AG09309 (cell line): ENCODE data around the gene SMAD3.

Experiments
- DNase-seq: peaks from one replicate; pipeline ENCODE4 v3.0.0-alpha.2; 2010; ENCODE audit warnings: low read depth
- H3K4me3 ChIP-seq: 2 replicates; pipeline ENCODE4 v1.5.1; 2011; ENCODE audit warnings: mild to moderate bottlenecking, low read depth, low read length, moderate library complexity; ENCODE audit not compliant: control insufficient read depth
- TF ChIP-seq, protein P1 (sequence below): IDR thresholded peaks from 2 replicates; pipeline ENCODE4 v1.5.1; 2011; ENCODE audit warnings: mild to moderate bottlenecking, low read depth, low read length, inconsistent platforms; ENCODE audit not compliant: insufficient read depth, control insufficient read depth; ENCODE audit errors: missing control alignments

The SMAD3 gene

GRCh38 chr15:67188551-67189218 is 123.3 kb downstream of the SMAD3 start:
- DNase-seq = peak; percentile 92
- TF ChIP-seq, protein P1, sequence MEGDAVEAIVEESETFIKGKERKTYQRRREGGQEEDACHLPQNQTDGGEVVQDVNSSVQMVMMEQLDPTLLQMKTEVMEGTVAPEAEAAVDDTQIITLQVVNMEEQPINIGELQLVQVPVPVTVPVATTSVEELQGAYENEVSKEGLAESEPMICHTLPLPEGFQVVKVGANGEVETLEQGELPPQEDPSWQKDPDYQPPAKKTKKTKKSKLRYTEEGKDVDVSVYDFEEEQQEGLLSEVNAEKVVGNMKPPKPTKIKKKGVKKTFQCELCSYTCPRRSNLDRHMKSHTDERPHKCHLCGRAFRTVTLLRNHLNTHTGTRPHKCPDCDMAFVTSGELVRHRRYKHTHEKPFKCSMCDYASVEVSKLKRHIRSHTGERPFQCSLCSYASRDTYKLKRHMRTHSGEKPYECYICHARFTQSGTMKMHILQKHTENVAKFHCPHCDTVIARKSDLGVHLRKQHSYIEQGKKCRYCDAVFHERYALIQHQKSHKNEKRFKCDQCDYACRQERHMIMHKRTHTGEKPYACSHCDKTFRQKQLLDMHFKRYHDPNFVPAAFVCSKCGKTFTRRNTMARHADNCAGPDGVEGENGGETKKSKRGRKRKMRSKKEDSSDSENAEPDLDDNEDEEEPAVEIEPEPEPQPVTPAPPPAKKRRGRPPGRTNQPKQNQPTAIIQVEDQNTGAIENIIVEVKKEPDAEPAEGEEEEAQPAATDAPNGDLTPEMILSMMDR = no peak
- no peak overlapping the region for H3K4me3 ChIP-seq

DNA sequence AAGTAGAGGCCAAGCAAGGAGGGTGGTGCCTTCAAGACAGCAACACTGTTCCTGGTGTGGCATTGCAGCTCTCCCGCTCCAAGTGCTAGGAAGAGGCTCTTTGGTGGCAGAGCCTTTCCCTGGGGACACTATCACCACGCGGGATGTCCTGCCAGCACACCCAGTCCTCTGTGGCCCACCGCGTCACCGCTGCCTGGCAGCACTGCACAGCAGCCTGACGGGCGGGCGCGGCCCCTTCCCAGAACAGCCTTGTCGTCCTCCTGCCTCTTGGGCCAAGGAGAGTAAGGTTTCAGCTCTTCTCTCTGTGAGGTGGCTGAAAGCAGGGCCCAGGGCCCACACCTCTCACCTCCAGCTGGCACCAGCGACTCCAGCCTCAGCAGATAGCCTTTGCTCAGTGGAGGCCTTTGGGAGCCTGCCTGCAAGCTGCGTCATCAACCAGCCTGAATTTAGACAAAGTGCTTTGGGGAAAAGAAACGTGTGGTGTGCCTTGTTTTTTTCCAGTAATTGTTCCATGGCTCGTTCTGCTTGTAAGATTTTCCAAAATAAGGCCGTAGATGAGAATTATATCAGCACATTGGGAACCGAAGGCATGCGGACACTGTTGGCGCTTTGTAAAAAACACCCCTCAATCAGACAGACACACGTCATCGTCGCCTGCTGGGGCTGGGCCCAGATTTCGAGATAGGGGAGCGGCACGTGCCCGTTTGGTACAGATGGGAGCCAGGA is 124.1 kb downstream of the SMAD3 start:
- TF ChIP-seq, protein P1 = no peak
- H3K4me3 ChIP-seq = no peak overlapping the region
- no peak for DNase-seq

- no peak overlapping the region for H3K4me3 ChIP-seq
- no peak for DNase-seq
- TF ChIP-seq, protein P1 = no peak
Measured at GRCh38 chr15:67190326-67190725, 124.9 kb downstream of the SMAD3 start.

DNA sequence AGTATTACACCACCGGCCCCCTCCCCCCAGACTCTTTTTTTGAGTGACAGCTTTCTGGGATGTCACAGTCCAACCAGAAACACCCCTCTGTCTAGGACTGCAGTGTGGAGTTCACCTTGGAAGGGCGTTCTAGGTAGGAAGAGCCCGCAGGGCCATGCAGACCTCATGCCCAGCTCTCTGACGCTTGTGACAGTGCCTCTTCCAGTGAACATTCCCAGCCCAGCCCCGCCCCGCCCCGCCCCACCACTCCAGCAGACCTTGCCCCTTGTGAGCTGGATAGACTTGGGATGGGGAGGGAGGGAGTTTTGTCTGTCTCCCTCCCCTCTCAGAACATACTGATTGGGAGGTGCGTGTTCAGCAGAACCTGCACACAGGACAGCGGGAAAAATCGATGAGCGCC is 125.4 kb downstream of the SMAD3 start:
- DNase-seq = no peak
- no peak overlapping the region for H3K4me3 ChIP-seq
- TF ChIP-seq, protein P1 = no peak

- H3K4me3 ChIP-seq = no peak overlapping the region
- TF ChIP-seq, protein P1 = no peak
- DNase-seq = no peak
Measured at GRCh38 chr15:67192185-67192820, 126.9 kb downstream of the SMAD3 start.

- H3K4me3 ChIP-seq = no peak overlapping the region
- TF ChIP-seq, protein P1 = no peak
- DNase-seq = no peak
Measured at GRCh38 chr15:67193223-67193990, 128.0 kb downstream of the SMAD3 start.
